GM23338 (cell line): ENCODE data around the gene TRAF3.

ENCODE experiments used
- CREB1 ChIP-seq: fragments of 250-450 bp; sonication (Bioruptor Pico); IDR thresholded peaks from 2 replicates; pipeline ENCODE4 v1.5.0; 2020; ENCODE audit warnings: low read depth, mild to moderate bottlenecking, moderate library complexity
- CTCF ChIP-seq, 2 experiments: fragments of 200-600 bp in 1 of 2; sonication (generic) in 1 of 2; conservative IDR thresholded peaks; 2 replicates each; pipeline versions ENCODE4 v1.5.1 to v1.6.1; 2016 to 2017; ENCODE audit warnings: antibody characterized with exemption in 2 of 2, low read depth in 2 of 2, mild to moderate bottlenecking in 2 of 2, moderate library complexity in 1 of 2
- ETS1 ChIP-seq: IDR thresholded peaks from 2 replicates; pipeline ENCODE4 v1.6.1; 2016; ENCODE audit warnings: antibody characterized with exemption
- EZH2 ChIP-seq: fragments of 200-600 bp; sonication (generic); IDR thresholded peaks from one replicate; pipeline ENCODE4 v1.8.0; 2017; ENCODE audit warnings: antibody characterized with exemption, mild to moderate bottlenecking, low read depth; ENCODE audit not compliant: unreplicated experiment
- EZH2phosphoT487 ChIP-seq: fragments of 200-600 bp; sonication (generic); IDR thresholded peaks from one replicate; pipeline ENCODE4 v1.8.1; 2018; ENCODE audit warnings: antibody characterized with exemption; ENCODE audit not compliant: unreplicated experiment
- JUNB ChIP-seq: IDR thresholded peaks from one replicate; pipeline ENCODE4 v1.6.1; 2016; ENCODE audit warnings: antibody characterized with exemption; ENCODE audit not compliant: unreplicated experiment
- NANOG ChIP-seq: IDR thresholded peaks from 2 replicates; pipeline ENCODE4 v1.6.1; 2016; ENCODE audit warnings: antibody characterized with exemption, borderline replicate concordance
- POLR2AphosphoS5 ChIP-seq: IDR thresholded peaks from 2 replicates; pipeline ENCODE4 v1.6.1; 2016; ENCODE audit warnings: antibody characterized with exemption, low read depth
- REST ChIP-seq: IDR thresholded peaks from one replicate; pipeline ENCODE4 v1.6.1; 2018; ENCODE audit warnings: antibody characterized with exemption; ENCODE audit not compliant: unreplicated experiment
- ZNF114 ChIP-seq: fragments of 250-450 bp; sonication (Bioruptor Pico); IDR thresholded peaks from 2 replicates; pipeline ENCODE4 v1.5.0; 2020; ENCODE audit warnings: mild to moderate bottlenecking, moderate library complexity
- ZNF331 ChIP-seq: fragments of 250-450 bp; sonication (Bioruptor Pico); IDR thresholded peaks from 2 replicates; pipeline ENCODE4 v1.5.0; 2020; ENCODE audit warnings: low read depth, mild to moderate bottlenecking, moderate library complexity

- TF ChIP-seq POLR2AphosphoS5, result no peak
- TF ChIP-seq CTCF (conservative IDR thresholded peaks at IDR 0.05; ENCODE audit: low read depth in 2 of 2), result no peak
- no peak for TF ChIP-seq CREB1
- no peak for TF ChIP-seq EZH2
- TF ChIP-seq REST, result no peak
- TF ChIP-seq JUNB, result no peak
- no peak for TF ChIP-seq ETS1
- no peak for TF ChIP-seq ZNF331
- TF ChIP-seq EZH2phosphoT487, result no peak
- TF ChIP-seq ZNF114 (CRISPR knock-in tag), result no peak
- no peak for TF ChIP-seq NANOG
These were observed 45.1 kb upstream of the TRAF3 start for GRCh38 chr14:102731871-102732800.
